Spleen (tissue), 11 donors: ENCODE results near the gene COX4I1. TPM values are rescaled to one million over a fixed set of nuclear protein-coding genes. Genes with fewer than 3 reads are reported as not detected.

Source experiments
- DNase-seq: peaks from one replicate; pipeline ENCODE4 v3.0.0-alpha.2; 2020
- H3K27ac ChIP-seq, 8 donors: fragments of 200-600 bp; sonication (generic) in 7 of 8; 1 replicate in 4 of 8; 2 replicates in 4 of 8; pipeline versions ENCODE4 v1.5.0 to v1.8.0; 2016 to 2021; ENCODE audit warnings: inconsistent platforms in 4 of 8, mild to moderate bottlenecking in 4 of 8, moderate library complexity in 1 of 8
- H3K27me3 ChIP-seq, 7 donors: fragments of 200-600 bp; sonication (generic) in 6 of 7; replicated peaks in 1 of 7; 1 replicate in 4 of 7; 2 replicates in 3 of 7; pipeline versions ENCODE4 v1.5.0 to v1.8.0; 2016 to 2021; ENCODE audit warnings: inconsistent platforms in 3 of 7, mild to moderate bottlenecking in 1 of 7
- H3K36me3 ChIP-seq, 6 donors: fragments of 200-600 bp; sonication (generic) in 5 of 6; 1 replicate in 4 of 6; 2 replicates in 2 of 6; pipeline versions ENCODE4 v1.5.0 to v1.8.0; 2016 to 2021; ENCODE audit warnings: inconsistent platforms in 2 of 6
- H3K4me1 ChIP-seq, 6 donors: fragments of 200-600 bp; sonication (generic) in 5 of 6; 1 replicate in 3 of 6; 2 replicates in 3 of 6; pipeline versions ENCODE4 v1.5.0 to v1.8.0; 2016 to 2021; ENCODE audit warnings: inconsistent platforms in 3 of 6
- H3K4me3 ChIP-seq, 8 donors: fragments of 200-600 bp; sonication (generic) in 7 of 8; 1 replicate in 4 of 8; 2 replicates in 4 of 8; pipeline versions ENCODE4 v1.5.0 to v1.8.0; 2016 to 2021; ENCODE audit warnings: inconsistent platforms in 4 of 8, mild to moderate bottlenecking in 4 of 8, moderate library complexity in 2 of 8
- H3K9me3 ChIP-seq, 8 donors: fragments of 200-600 bp; sonication (generic) in 7 of 8; 1 replicate in 4 of 8; 2 replicates in 4 of 8; pipeline versions ENCODE4 v1.5.0 to v1.8.0; 2016 to 2021; ENCODE audit warnings: inconsistent platforms in 4 of 8
- CTCF ChIP-seq, 11 experiments: fragments of 200-600 bp in 7 of 11; fragments of 450-650 bp in 4 of 11; sonication (generic) in 4 of 11; IDR thresholded peaks in 8 of 11; conservative IDR thresholded peaks in 3 of 11; 1 replicate in 7 of 11; 2 replicates in 4 of 11; pipeline versions ENCODE4 v1.4.0 to v1.8.0; 2016 to 2021; ENCODE audit warnings: antibody characterized with exemption in 11 of 11, inconsistent platforms in 4 of 11, mild to moderate bottlenecking in 1 of 11
- POLR2A ChIP-seq, 3 donors: fragments of 450-650 bp; IDR thresholded peaks; one replicate each; pipeline ENCODE4 v1.5.1; 2017; ENCODE audit warnings: antibody characterized with exemption in 3 of 3, mild to moderate bottlenecking in 1 of 3
- POLR2AphosphoS5 ChIP-seq, 3 donors: sonication (generic); formaldehyde crosslinking; IDR thresholded peaks; one replicate each; pipeline ENCODE4 v1.5.1; 2017; ENCODE audit warnings: antibody characterized with exemption in 3 of 3
- WGBS, 5 donors: extraction: QIAGEN DNeasy Blood & Tissue Kit in 3 of 5; methylation state at CpG; one replicate each; pipeline versions ENCODE4 v1.1.5 to v1.1.7; 2013 to 2018; 5-methylcytosine and 5-hydroxymethylcytosine counted together
- intact Hi-C: fragments of 100-400 bp; cut with DNase I; formaldehyde crosslinking; loops from one replicate; pipeline ENCODE4 v1.15.0; 2023; ENCODE audit warnings: low total_unique reads
- polyA plus RNA-seq, 3 donors: library from polyadenylated mRNA; stranded (reverse); fragments of 200-250 nt; gene quantifications; one replicate each; pipeline ENCODE4 v1.2.1, GENCODE V29; 2013
- total RNA-seq, 7 donors: library from RNA; depleted of rRNA in 3 of 7; stranded (reverse); fragments of >200 nt in 3 of 7; fragmentation: NEBNext Ultra II Directional in 4 of 7; extraction: Animal tissue kit (Norgen Biotek cat#: 25700) in 4 of 7; gene quantifications; one replicate each; pipeline versions ENCODE4 v1.1.0 to v1.2.1, GENCODE V29; 2016 to 2021
- donor health status: healthy with polysubstance abuse.
- donor health status: DM: no; HTN: no; CAD: no; lungs with moderate emphysema.
- donor health status: DM: no; HTN: no; CAD: no.
- donor health status: Bipolar disorder and iron deficiency.
- donor health status: healthy.
- donor health status: DM: no; HTN: no; CAD: no.
- donor health status: DM: yes; HTN: yes; CAD: no.

Gene COX4I1
- total and polyA plus RNA-seq, 10 donors: 348 to 1,132 (median 450) TPM

DNA sequence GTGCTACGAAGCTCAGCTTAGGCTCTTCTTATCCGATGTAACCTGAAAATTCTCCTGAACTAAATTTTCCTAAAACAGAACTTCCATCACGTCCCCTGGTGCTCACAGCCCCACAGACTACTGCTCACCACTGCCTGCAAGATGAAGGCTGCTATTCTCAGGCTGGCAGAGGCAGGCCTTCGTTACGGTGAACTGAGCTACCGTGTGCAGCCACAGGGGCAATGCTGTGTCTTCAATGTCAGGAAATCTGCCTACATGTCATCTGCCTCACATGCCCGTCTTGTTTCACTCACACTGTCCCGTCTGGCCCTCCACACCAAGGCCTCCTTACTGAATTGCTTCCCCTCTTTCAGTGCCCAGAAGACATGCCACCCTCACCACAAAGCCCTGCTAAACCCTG, 16.1 kb upstream of the COX4I1 start:
- intact Hi-C loops: no loop called here
- TF ChIP-seq POLR2A (IDR thresholded peaks at IDR 0.05) (no peak), CTCF (IDR thresholded peaks at IDR 0.05 in 8 of 11, conservative IDR thresholded peaks at IDR 0.05 in 3 of 11) (no peak), POLR2AphosphoS5 (IDR thresholded peaks at IDR 0.05) (no peak)
- H3K27me3 ChIP-seq: no peaks in the 10 kb centered on the region
- H3K9me3 ChIP-seq: no peaks in the 10 kb centered on the region
- H3K4me1 ChIP-seq: peaks cover 0 to 26% (median 3%) of the 10 kb centered on the region in 6 donors
- H3K4me3 ChIP-seq: no peak overlapping the region
- DNase-seq: no peak
- WGBS, 5 donors: 74 to 94% (median 82%) methylated on average over 8 of the region's 8 CpGs
- peak overlapping the region in 1 of 8 donors; percentile 75 for H3K27ac ChIP-seq
- H3K36me3 ChIP-seq: peaks cover 5 to 98% (median 64%) of the 10 kb centered on the region in 6 donors

DNA sequence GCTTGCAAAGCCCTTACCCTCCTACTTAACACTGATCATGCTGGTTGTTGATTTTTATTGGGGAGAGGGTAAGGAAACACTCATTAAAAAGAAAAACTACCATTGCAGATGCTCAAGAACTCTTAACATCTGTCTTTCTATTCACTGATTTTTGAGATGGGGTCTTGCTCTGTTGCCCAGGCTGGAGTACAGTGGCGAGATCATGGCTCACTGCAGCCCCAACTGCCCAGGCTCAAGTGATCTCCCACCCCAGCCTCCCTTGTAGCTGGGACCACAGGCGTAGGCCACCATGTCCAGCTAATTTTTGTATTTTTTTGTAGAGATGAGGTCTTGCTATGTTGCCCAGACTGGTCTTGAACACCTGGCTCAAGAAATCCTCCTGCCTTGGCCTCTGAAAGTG, 14.7 kb upstream of the COX4I1 start:
- peaks cover 0 to 27% (median 0%) of the 10 kb centered on the region in 6 donors for H3K4me1 ChIP-seq
- H3K36me3 ChIP-seq: peaks cover 5 to 97% (median 57%) of the 10 kb centered on the region in 6 donors
- H3K27me3 ChIP-seq: no peaks in the 10 kb centered on the region
- 90 to 100% (median 100%) methylated on average over 2 of the region's 2 CpGs for WGBS, 5 donors
- H3K27ac ChIP-seq: no peak overlapping the region
- no peaks in the 10 kb centered on the region for H3K9me3 ChIP-seq
- DNase-seq: no peak
- intact Hi-C loops: no loop called here
- TF ChIP-seq POLR2A (IDR thresholded peaks at IDR 0.05): no peak
- H3K4me3 ChIP-seq: no peak overlapping the region

- WGBS, 5 donors: 88 to 96% (median 93%) methylated on average over 2 of the region's 2 CpGs
Observed at GRCh38 chr16:85785927-85786326, 13.6 kb upstream of the COX4I1 start.

GRCh38 chr16:85788819-85789218, 10.7 kb upstream of the COX4I1 start:
- no peaks in the 10 kb centered on the region for H3K27me3 ChIP-seq
- H3K4me1 ChIP-seq: peaks cover 0 to 17% (median 0%) of the 10 kb centered on the region in 6 donors
- no peak overlapping the region for H3K4me3 ChIP-seq
- peaks cover 0 to 6% (median 0%) of the 10 kb centered on the region in 8 donors for H3K9me3 ChIP-seq
- intact Hi-C loops: no loop called here
- H3K27ac ChIP-seq: no peak overlapping the region
- H3K36me3 ChIP-seq: peaks cover 5 to 89% (median 58%) of the 10 kb centered on the region in 6 donors
- TF ChIP-seq CTCF (IDR thresholded peaks at IDR 0.05 in 8 of 11, conservative IDR thresholded peaks at IDR 0.05 in 3 of 11): no peak
- TF ChIP-seq POLR2A (IDR thresholded peaks at IDR 0.05): no peak
- no peak for DNase-seq
- 79 to 87% (median 84%) methylated on average over 11 of the region's 11 CpGs for WGBS, 5 donors

More at GRCh38 chr16:85785927-85786326, 13.6 kb upstream of the COX4I1 start:
- intact Hi-C loops: no loop called here
- H3K9me3 ChIP-seq: no peaks in the 10 kb centered on the region
- DNase-seq: no peak
- TF ChIP-seq POLR2A (IDR thresholded peaks at IDR 0.05) (no peak), POLR2AphosphoS5 (IDR thresholded peaks at IDR 0.05) (no peak), CTCF (IDR thresholded peaks at IDR 0.05 in 8 of 11, conservative IDR thresholded peaks at IDR 0.05 in 3 of 11) (no peak)
- H3K27ac ChIP-seq: no peak overlapping the region
- H3K4me1 ChIP-seq: peaks cover 0 to 35% (median 0%) of the 10 kb centered on the region in 6 donors
- H3K4me3 ChIP-seq: no peak overlapping the region
- no peaks in the 10 kb centered on the region for H3K27me3 ChIP-seq
- H3K36me3 ChIP-seq: peaks cover 5 to 88% (median 46%) of the 10 kb centered on the region in 6 donors

DNA sequence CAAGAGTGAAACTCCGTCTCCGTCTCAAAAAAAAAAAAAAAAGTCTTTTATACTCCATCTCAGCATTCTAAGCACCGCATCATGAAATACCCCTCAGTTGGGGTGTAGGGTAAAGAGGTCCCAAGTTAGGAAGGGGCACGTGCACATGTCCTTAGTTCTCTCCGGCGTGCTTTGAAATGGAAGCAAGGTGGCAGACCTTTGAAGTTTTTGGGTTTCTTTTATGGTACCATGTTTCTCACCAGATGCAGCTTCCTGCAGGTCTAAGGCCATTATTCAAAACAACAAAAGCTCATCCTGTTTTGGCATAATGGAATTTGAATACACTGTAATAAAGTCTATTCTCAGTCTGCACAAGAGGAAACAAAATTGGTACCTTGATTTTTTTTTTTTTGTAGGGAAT, 9.7 kb upstream of the COX4I1 start:
- H3K27me3 ChIP-seq: no peaks in the 10 kb centered on the region
- DNase-seq: no peak
- H3K36me3 ChIP-seq: peaks cover 5 to 91% (median 58%) of the 10 kb centered on the region in 6 donors
- H3K4me1 ChIP-seq: peaks cover 0 to 21% (median 0%) of the 10 kb centered on the region in 6 donors
- intact Hi-C loops: no loop called here
- 87 to 97% (median 93%) methylated on average over 6 of the region's 6 CpGs for WGBS, 5 donors
- peaks cover 0 to 6% (median 0%) of the 10 kb centered on the region in 8 donors for H3K9me3 ChIP-seq
- TF ChIP-seq CTCF (IDR thresholded peaks at IDR 0.05 in 8 of 11, conservative IDR thresholded peaks at IDR 0.05 in 3 of 11) (no peak), POLR2AphosphoS5 (IDR thresholded peaks at IDR 0.05) (no peak), POLR2A (IDR thresholded peaks at IDR 0.05) (no peak)
- no peak overlapping the region for H3K4me3 ChIP-seq
- H3K27ac ChIP-seq: no peak overlapping the region
